K562 (cell line): ENCODE data around the gene ROBO1. TPM values are rescaled to one million over a fixed set of nuclear protein-coding genes. Genes with fewer than 3 reads are reported as not detected.

Source experiments
- ATAC-seq: fragments of 200-7000 bp; cut with Tn5 transposase; 3 replicates; pipeline ENCODE4 v1.9.1; 2020; ENCODE audit warnings: moderate library complexity
- BruUV-seq: library from RNA; stranded (reverse); fragments of 400-500 nt; replicated peaks from 2 replicates; lab custom pipeline; 2021; lab: Mats Ljungman, UMichigan
- CTCF ChIA-PET: fragments of 300-600 bp; formaldehyde crosslinking; extraction: SDS; loops from one replicate; lab custom pipeline; 2021; ENCODE audit warnings: low intra/inter-chr PET ratio; lab: Yijun Ruan, JAX
- POLR2A ChIA-PET: fragments of 300-600, 350-650 bp; sonication (Branson Sonifier 250); formaldehyde crosslinking; extraction: SDS; loops from one replicate; lab custom pipeline; 2021; ENCODE audit warnings: antibody characterized with exemption, inconsistent platforms; lab: Yijun Ruan, JAX
- DNase-seq, 4 experiments: peaks; one replicate each; pipeline versions ENCODE4 v3.0.0 to v3.0.0-alpha.2; 2011 to 2018; ENCODE audit warnings: low spot score in 3 of 4, mixed read lengths in 3 of 4; ENCODE audit errors: extremely low read depth in 1 of 4
- FAIRE-seq: peaks from 2 replicates; lab custom pipeline; 2011; peaks lifted over from hg19 to GRCh38; lab: Jason Lieb, UNC
- H2AFZ ChIP-seq: 2 replicates; pipeline ENCODE4 v1.6.0; 2011; ENCODE audit warnings: low read depth, low read length, control low read depth, inconsistent platforms
- H3K27ac ChIP-seq: fragments of 200-600 bp; 3 replicates; pipeline ENCODE4 v1.8.0; 2011; ENCODE audit warnings: low read depth, mild to moderate bottlenecking, control low read depth, inconsistent platforms, low read length, moderate library complexity, mixed read lengths; ENCODE audit errors: extremely low read depth
- H3K27me3 ChIP-seq, 2 experiments: fragments of 300-600 bp in 1 of 2; 2 replicates in 1 of 2; 3 replicates in 1 of 2; pipeline versions ENCODE4 v1.6.0 to v1.8.0; 2011; ENCODE audit warnings: inconsistent platforms in 2 of 2, low read length in 2 of 2, mild to moderate bottlenecking in 1 of 2, mixed read lengths in 1 of 2, moderate library complexity in 1 of 2; ENCODE audit not compliant: control insufficient read depth in 2 of 2, insufficient read depth in 2 of 2
- H3K36me3 ChIP-seq: fragments of 300-600 bp; 3 replicates; pipeline ENCODE4 v1.8.0; 2011; ENCODE audit warnings: mild to moderate bottlenecking, low read length, inconsistent platforms; ENCODE audit not compliant: control insufficient read depth, insufficient read depth
- H3K4me1 ChIP-seq, 2 experiments: fragments of 200-600 bp in 1 of 2; replicated peaks in 1 of 2; 2 replicates in 1 of 2; 3 replicates in 1 of 2; pipeline versions ENCODE4 v1.5.1 to v1.8.0; 2011; ENCODE audit warnings: inconsistent platforms in 2 of 2, low read length in 2 of 2, mild to moderate bottlenecking in 1 of 2, mixed read lengths in 1 of 2, moderate library complexity in 1 of 2; ENCODE audit not compliant: control insufficient read depth in 2 of 2, insufficient read depth in 2 of 2
- H3K4me2 ChIP-seq: 2 replicates; pipeline ENCODE4 v1.6.1; 2011; ENCODE audit warnings: low read length, control low read depth, inconsistent platforms, mixed read lengths; ENCODE audit not compliant: insufficient read depth
- H3K4me3 ChIP-seq: fragments of 200-600 bp; sonication (generic), shearing (Covaris generic); 2 replicates; pipeline ENCODE4 v1.5.1; 2016; ENCODE audit warnings: control low read depth, inconsistent platforms
- H3K79me2 ChIP-seq: fragments of 200-600 bp; 3 replicates; pipeline ENCODE4 v1.8.0; 2011; ENCODE audit warnings: low read length, inconsistent platforms; ENCODE audit not compliant: control insufficient read depth, insufficient read depth
- H3K9ac ChIP-seq, 2 experiments: 2 replicates each; pipeline versions ENCODE4 v1.6.0 to v1.6.1; 2011; ENCODE audit warnings: low read depth in 2 of 2, low read length in 2 of 2, control low read depth in 1 of 2, inconsistent platforms in 1 of 2, mild to moderate bottlenecking in 1 of 2, mixed read lengths in 1 of 2; ENCODE audit not compliant: insufficient read depth in 1 of 2
- H3K9me1 ChIP-seq: one replicate; pipeline ENCODE4 v1.6.0; 2011; ENCODE audit warnings: inconsistent platforms, mild to moderate bottlenecking, low read length, moderate library complexity; ENCODE audit not compliant: control insufficient read depth, insufficient read depth
- H3K9me3 ChIP-seq: replicated peaks from 2 replicates; pipeline ENCODE4 v1.5.1; 2011; ENCODE audit warnings: low read depth, low read length, inconsistent platforms; ENCODE audit not compliant: control insufficient read depth, insufficient read depth
- H4K20me1 ChIP-seq: replicated peaks from 2 replicates; pipeline ENCODE4 v1.6.1; 2011; ENCODE audit warnings: low read length, inconsistent platforms, mixed read lengths; ENCODE audit not compliant: control insufficient read depth, insufficient read depth
- C11orf30 ChIP-seq: fragments of 450-650 bp; IDR thresholded peaks from 2 replicates; pipeline ENCODE4 v1.6.1; 2016; ENCODE audit warnings: low read depth, mild to moderate bottlenecking
- CCNT2 ChIP-seq: IDR thresholded peaks from 2 replicates; pipeline ENCODE4 v1.6.1; 2011; ENCODE audit warnings: borderline replicate concordance, low read depth, mild to moderate bottlenecking, moderate library complexity, mixed read lengths, low read length; ENCODE audit not compliant: insufficient read length; ENCODE audit errors: extremely low read depth
- GABPB1 ChIP-seq: sonication (generic); formaldehyde crosslinking; IDR thresholded peaks from 2 replicates; pipeline ENCODE4 v1.8.0; 2022; ENCODE audit warnings: mild to moderate bottlenecking, missing genetic modification reagents
- HEY1 ChIP-seq: fragments of 250-450 bp; sonication (Bioruptor Pico); IDR thresholded peaks from 2 replicates; pipeline ENCODE4 v1.5.0; 2020; ENCODE audit warnings: mild to moderate bottlenecking, moderate library complexity, borderline replicate concordance
- KDM2B ChIP-seq: fragments of 250-450 bp; sonication (Bioruptor Pico); IDR thresholded peaks from 2 replicates; pipeline ENCODE4 v1.8.0; 2021; ENCODE audit warnings: mild to moderate bottlenecking, moderate library complexity
- MAFG ChIP-seq: fragments of 450-650 bp; conservative IDR thresholded peaks from 2 replicates; pipeline ENCODE4 v1.6.1; 2016; ENCODE audit warnings: missing genetic modification characterization, missing compliant biosample characterization
- MXI1 ChIP-seq: IDR thresholded peaks from 2 replicates; pipeline ENCODE4 v1.6.1; 2011; ENCODE audit warnings: low read depth, mild to moderate bottlenecking, improper control_type of control experiment, low read length
- NFIC ChIP-seq: fragments of 450-650 bp; IDR thresholded peaks from 2 replicates; pipeline ENCODE4 v1.6.1; 2017; ENCODE audit warnings: mild to moderate bottlenecking, inconsistent platforms
- POLR2G ChIP-seq: fragments of 200-400 bp; formaldehyde crosslinking; IDR thresholded peaks from 2 replicates; pipeline ENCODE4 v1.6.1; 2017; ENCODE audit warnings: low read depth, mild to moderate bottlenecking, antibody characterized with exemption, low read length, moderate library complexity
- POU5F1 ChIP-seq: fragments of 150-350 bp; IDR thresholded peaks from 2 replicates; pipeline ENCODE4 v1.6.1; 2014; ENCODE audit warnings: borderline replicate concordance, low read length, low read depth, mild to moderate bottlenecking; ENCODE audit not compliant: partially characterized antibody
- RCOR1 ChIP-seq, 2 experiments: IDR thresholded peaks; 2 replicates each; pipeline ENCODE4 v1.6.1; 2012; ENCODE audit warnings: low read depth in 2 of 2, low read length in 2 of 2, borderline replicate concordance in 1 of 2, improper control_type of control experiment in 1 of 2
- SIRT6 ChIP-seq: IDR thresholded peaks from one replicate; pipeline ENCODE4 v1.6.1; 2012; ENCODE audit warnings: low read depth, mild to moderate bottlenecking, control low read depth, inconsistent platforms, low read length, moderate library complexity
- SRSF9 ChIP-seq: fragments of 200-400 bp; formaldehyde crosslinking; IDR thresholded peaks from 2 replicates; pipeline ENCODE4 v1.6.1; 2017; ENCODE audit warnings: low read depth, low read length, borderline replicate concordance
- U2AF2 ChIP-seq: fragments of 200-400 bp; formaldehyde crosslinking; optimal IDR thresholded peaks from 2 replicates; pipeline ENCODE3; 2017; ENCODE audit warnings: low read depth, mild to moderate bottlenecking, low read length
- ZNF316 ChIP-seq: fragments of 450-650 bp; IDR thresholded peaks from 2 replicates; pipeline ENCODE4 v1.6.1; 2016
- ZNF717 ChIP-seq: fragments of 250-450 bp; sonication (Bioruptor Pico); IDR thresholded peaks from 2 replicates; pipeline ENCODE4 v1.5.0; 2021
- in situ Hi-C: fragments of 300-500 bp; cut with MboI; formaldehyde crosslinking; loops from 4 replicates; pipeline ENCODE4 v1.15.0; 2018; ENCODE audit warnings: inconsistent platforms, mixed read lengths
- intact Hi-C: fragments of 100-400 bp; cut with micrococcal nuclease; formaldehyde crosslinking; loops from 2 replicates; pipeline ENCODE4 v1.14.2; 2022
- polyA plus RNA-seq, 8 experiments: library from polyadenylated mRNA; depleted of rRNA in 4 of 8; stranded (reverse) in 5 of 8; unstranded in 3 of 8; fragments of >200 nt; fragmentation: Nextera tagmentation in 2 of 8; fragmentation: Illumina TruSeq in 1 of 8; extraction: Ambion mirVana in 2 of 8; extraction: Trizol in 1 of 8; gene quantifications; 2 replicates each; pipeline versions ENCODE4 v1.2.1 to v1.2.3, GENCODE V29; 2011 to 2014; ENCODE audit warnings: inconsistent platforms in 1 of 8, missing spikeins in 1 of 8
- total RNA-seq, 7 experiments: library from RNA; depleted of rRNA in 6 of 7; stranded (reverse); fragments of >200 nt in 6 of 7; fragmentation: Illumina TruSeq in 2 of 7; extraction: Trizol in 2 of 7; gene quantifications; 2 replicates each; pipeline versions ENCODE4 v1.2.1 to v1.2.3, GENCODE V29; 2011 to 2021; ENCODE audit warnings: low replicate concordance in 1 of 7
- TF ChIP-seq, protein P1 (sequence below): fragments of 200-800 bp; sonication (Bioruptor generic); IDR thresholded peaks from 2 replicates; pipeline ENCODE4 v1.6.1; 2017; ENCODE audit warnings: missing genetic modification characterization, missing compliant biosample characterization

Gene ROBO1
- total and polyA plus RNA-seq, 9 of the 15 experiments (the other 6 are each of a cell fraction or from before 2014, with no cell fraction given) = 0.01 to 0.53 (median 0.17) TPM; not detected in 5

- H3K4me2 ChIP-seq = no peak overlapping the region
- no peak for TF ChIP-seq CCNT2
- no peak for TF ChIP-seq U2AF2
- TF ChIP-seq MAFG (tag) = 0 out of 2 replicates have a peak, but pooled peaks have one; percentile 21
- no peak for TF ChIP-seq SIRT6
- TF ChIP-seq ZNF316 = peak; percentile 33; the same call in 1 of the 2 replicates
- TF ChIP-seq HEY1 (CRISPR knock-in tag) = no peak
- TF ChIP-seq POLR2G = no peak
- TF ChIP-seq, protein P1, sequence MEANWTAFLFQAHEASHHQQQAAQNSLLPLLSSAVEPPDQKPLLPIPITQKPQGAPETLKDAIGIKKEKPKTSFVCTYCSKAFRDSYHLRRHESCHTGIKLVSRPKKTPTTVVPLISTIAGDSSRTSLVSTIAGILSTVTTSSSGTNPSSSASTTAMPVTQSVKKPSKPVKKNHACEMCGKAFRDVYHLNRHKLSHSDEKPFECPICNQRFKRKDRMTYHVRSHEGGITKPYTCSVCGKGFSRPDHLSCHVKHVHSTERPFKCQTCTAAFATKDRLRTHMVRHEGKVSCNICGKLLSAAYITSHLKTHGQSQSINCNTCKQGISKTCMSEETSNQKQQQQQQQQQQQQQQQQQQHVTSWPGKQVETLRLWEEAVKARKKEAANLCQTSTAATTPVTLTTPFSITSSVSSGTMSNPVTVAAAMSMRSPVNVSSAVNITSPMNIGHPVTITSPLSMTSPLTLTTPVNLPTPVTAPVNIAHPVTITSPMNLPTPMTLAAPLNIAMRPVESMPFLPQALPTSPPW (CRISPR knock-in tag) = no peak
- no peak for TF ChIP-seq RCOR1 (IDR thresholded peaks at IDR 0.05; ENCODE audit: borderline replicate concordance in 1 of 2, low read depth in 2 of 2, low read length in 2 of 2)
- TF ChIP-seq ZNF717 (CRISPR knock-in tag) = no peak
- TF ChIP-seq SRSF9 = no peak
- no peak for TF ChIP-seq MXI1
- no peak for TF ChIP-seq KDM2B (CRISPR knock-in tag)
- TF ChIP-seq GABPB1 (CRISPR knock-in tag) = no peak
- peak; percentile 15; the same call in 1 of the 2 replicates for TF ChIP-seq C11orf30
- no peak for TF ChIP-seq NFIC
- no peak for TF ChIP-seq POU5F1
- H3K79me2 ChIP-seq = no peaks in the 10 kb centered on the region
- H3K9me1 ChIP-seq = no peaks in the 10 kb centered on the region
- H3K4me1 ChIP-seq = no peaks in the 10 kb centered on the region
- H3K4me3 ChIP-seq = no peak overlapping the region
- BruUV-seq = no TSS peak
- H3K9me3 ChIP-seq = no peaks in the 10 kb centered on the region
- no peak overlapping the region for H3K9ac ChIP-seq
- CTCF ChIA-PET = interaction anchor here (0.6 kb wide), 1 partner anchor 24 kb away, joined by 3 read pairs; no protein-coding TSS in a partner anchor
- POLR2A ChIA-PET = no interaction called here
- in situ Hi-C loops (no loop called here), intact Hi-C loops (no loop called here)
- no peak overlapping the region for H3K27ac ChIP-seq
- ATAC-seq (no peak), FAIRE-seq (no peak), DNase-seq (no peak)
- H3K36me3 ChIP-seq = no peaks in the 10 kb centered on the region
- H3K27me3 ChIP-seq = no peaks in the 10 kb centered on the region
- H2AFZ ChIP-seq = no peak overlapping the region
- no peaks in the 10 kb centered on the region for H4K20me1 ChIP-seq
Measured at GRCh38 chr3:79337798-79338197, 430.0 kb downstream of the ROBO1 start.
